Right kidney (tissue), 1 donor: Measurements from ENCODE around the gene MED14.

Experiments used
- DNase-seq: peaks from one replicate; pipeline ENCODE4 v3.0.0-alpha.2; 2016

The MED14 gene

GRCh38 chrX:40729598-40730584 lies 5.5 kb downstream of the MED14 start:
- DNase-seq, result no peak

GRCh38 chrX:40727581-40728252 lies 7.6 kb downstream of the MED14 start:
- no peak for DNase-seq

- no peak for DNase-seq
Measured at GRCh38 chrX:40727093-40727492, 8.2 kb downstream of the MED14 start.

- no peak for DNase-seq
Measured at GRCh38 chrX:40722930-40723329, 12.4 kb downstream of the MED14 start.

GRCh38 chrX:40721489-40722106 lies 13.7 kb downstream of the MED14 start:
- DNase-seq, result no peak

- no peak for DNase-seq
Measured at GRCh38 chrX:40720792-40721191, 14.6 kb downstream of the MED14 start.

- no peak for DNase-seq
Measured at GRCh38 chrX:40720339-40720738, 15.0 kb downstream of the MED14 start.

GRCh38 chrX:40719731-40720130 lies 15.6 kb downstream of the MED14 start:
- no peak for DNase-seq

GRCh38 chrX:40719218-40719617 lies 16.1 kb downstream of the MED14 start:
- no peak for DNase-seq

GRCh38 chrX:40709395-40709794 lies 25.9 kb downstream of the MED14 start:
- DNase-seq, result no peak

GRCh38 chrX:40705658-40706312 lies 29.6 kb downstream of the MED14 start:
- DNase-seq, result no peak

- DNase-seq, result no peak
Measured at GRCh38 chrX:40700640-40701342, 34.6 kb downstream of the MED14 start.

GRCh38 chrX:40698851-40699250 lies 36.5 kb downstream of the MED14 start:
- DNase-seq, result no peak

- DNase-seq, result no peak
Measured at GRCh38 chrX:40694802-40695201, 40.5 kb downstream of the MED14 start.

- DNase-seq, result no peak
Measured at GRCh38 chrX:40688929-40689328, 46.4 kb downstream of the MED14 start.

- no peak for DNase-seq
Measured at GRCh38 chrX:40687169-40687568, 48.2 kb downstream of the MED14 start.

GRCh38 chrX:40685362-40685918 lies 49.9 kb downstream of the MED14 start:
- DNase-seq, result no peak

- DNase-seq, result no peak
Measured at GRCh38 chrX:40684092-40684491, 51.2 kb downstream of the MED14 start.

- no peak for DNase-seq
Measured at GRCh38 chrX:40683245-40683644, 52.1 kb downstream of the MED14 start.

- no peak for DNase-seq
Measured at GRCh38 chrX:40671126-40671525, 64.2 kb downstream of the MED14 start.

- no peak for DNase-seq
Measured at GRCh38 chrX:40663880-40664630, 71.3 kb downstream of the MED14 start.
